ENCODE data around the gene ST6GALNAC6.

ST6GALNAC6 gene

GRCh38 chr9:127931092-127931881 lies 31.9 kb upstream of the ST6GALNAC6 start:
- DNase-seq: no peak

GRCh38 chr9:127930231-127931091 lies 31.1 kb upstream of the ST6GALNAC6 start, which contains the start of gene PIP5KL1:
Gene PIP5KL1 (minus strand): TSS chr9:127930777. CDS start chr9:127930752, 25 bp downstream.
- DNase-seq: peak; percentile 67

GRCh38 chr9:127929625-127929979 lies 30.2 kb upstream of the ST6GALNAC6 start:
- DNase-seq: no peak

- DNase-seq: no peak
Measured at GRCh38 chr9:127928676-127929624, 29.5 kb upstream of the ST6GALNAC6 start.

- no peak for DNase-seq
Measured at GRCh38 chr9:127927988-127928675, 28.7 kb upstream of the ST6GALNAC6 start.

- DNase-seq: peak; percentile 84
Measured at GRCh38 chr9:127927201-127927987, 28.0 kb upstream of the ST6GALNAC6 start.

GRCh38 chr9:127926906-127927200 lies 27.4 kb upstream of the ST6GALNAC6 start:
- no peak for DNase-seq

- DNase-seq: no peak
Measured at GRCh38 chr9:127925959-127926905, 26.8 kb upstream of the ST6GALNAC6 start.

GRCh38 chr9:127924736-127925444 lies 25.5 kb upstream of the ST6GALNAC6 start:
- no peak for DNase-seq

GRCh38 chr9:127923771-127924170 lies 24.4 kb upstream of the ST6GALNAC6 start:
- DNase-seq: no peak

- no peak for DNase-seq
Measured at GRCh38 chr9:127923046-127923445, 23.6 kb upstream of the ST6GALNAC6 start.

GRCh38 chr9:127921557-127922120 lies 22.2 kb upstream of the ST6GALNAC6 start:
- peak; percentile 77 for DNase-seq

- DNase-seq: no peak
Measured at GRCh38 chr9:127920794-127921193, 21.4 kb upstream of the ST6GALNAC6 start.

GRCh38 chr9:127919253-127919815 lies 19.9 kb upstream of the ST6GALNAC6 start:
- no peak for DNase-seq

GRCh38 chr9:127918183-127919107 lies 19.0 kb upstream of the ST6GALNAC6 start:
- no peak for DNase-seq

GRCh38 chr9:127917603-127918002 lies 18.2 kb upstream of the ST6GALNAC6 start:
- DNase-seq: no peak

- DNase-seq: peak; percentile 95
Measured at GRCh38 chr9:127916720-127917581, 17.5 kb upstream of the ST6GALNAC6 start, which contains the start of gene ST6GALNAC4. Gene ST6GALNAC4 (minus strand): TSS chr9:127917041. CDS start chr9:127916419, 622 bp downstream.

Measured in activated CD4-positive, alpha-beta T cell treated with anti-CD3 and anti-CD28 coated beads, Interleukin-2, amount 50 U/mL, for 1 hour (primary cell).